ENCODE measurements around the gene MED13L.

GRCh38 chr12:116265351-116266147 lies 11.9 kb downstream of the MED13L start:
- TF ChIP-seq CTCF (IDR thresholded peaks at IDR 0.05) = no peak
- TF ChIP-seq POLR2AphosphoS5 (IDR thresholded peaks at IDR 0.05) = no peak
- TF ChIP-seq POLR2A (IDR thresholded peaks at IDR 0.05) = no peak
